Activated naive CD4-positive, alpha-beta T cell treated with anti-CD3 and anti-CD28 coated beads, Interleukin-2, amount 50 U/mL, for 24 hours (primary cell): ENCODE results near the gene HMGCS2.
"Not testable (repeated sequence)": the region's sequence is repeated elsewhere in the genome, so short reads cannot be mapped to it uniquely, and the experiment has no call there.

Experiments used
- H3K27ac Mint-ChIP-seq: one replicate; pipeline ENCODE4 v1.8.0; 2021; ENCODE audit warnings: mild to moderate bottlenecking, mixed read lengths
- H3K27me3 Mint-ChIP-seq: one replicate; pipeline ENCODE4 v1.8.0; 2021; ENCODE audit warnings: mixed read lengths
- H3K36me3 Mint-ChIP-seq: one replicate; pipeline ENCODE4 v1.8.0; 2021; ENCODE audit warnings: mixed read lengths
- H3K4me1 Mint-ChIP-seq: one replicate; pipeline ENCODE4 v1.8.0; 2021; ENCODE audit warnings: mixed read lengths
- H3K4me3 Mint-ChIP-seq: one replicate; pipeline ENCODE4 v1.8.0; 2021; ENCODE audit warnings: mild to moderate bottlenecking, mixed read lengths
- H3K9me3 Mint-ChIP-seq: one replicate; pipeline ENCODE4 v1.8.0; 2021; ENCODE audit warnings: mixed read lengths

HMGCS2 gene

DNA sequence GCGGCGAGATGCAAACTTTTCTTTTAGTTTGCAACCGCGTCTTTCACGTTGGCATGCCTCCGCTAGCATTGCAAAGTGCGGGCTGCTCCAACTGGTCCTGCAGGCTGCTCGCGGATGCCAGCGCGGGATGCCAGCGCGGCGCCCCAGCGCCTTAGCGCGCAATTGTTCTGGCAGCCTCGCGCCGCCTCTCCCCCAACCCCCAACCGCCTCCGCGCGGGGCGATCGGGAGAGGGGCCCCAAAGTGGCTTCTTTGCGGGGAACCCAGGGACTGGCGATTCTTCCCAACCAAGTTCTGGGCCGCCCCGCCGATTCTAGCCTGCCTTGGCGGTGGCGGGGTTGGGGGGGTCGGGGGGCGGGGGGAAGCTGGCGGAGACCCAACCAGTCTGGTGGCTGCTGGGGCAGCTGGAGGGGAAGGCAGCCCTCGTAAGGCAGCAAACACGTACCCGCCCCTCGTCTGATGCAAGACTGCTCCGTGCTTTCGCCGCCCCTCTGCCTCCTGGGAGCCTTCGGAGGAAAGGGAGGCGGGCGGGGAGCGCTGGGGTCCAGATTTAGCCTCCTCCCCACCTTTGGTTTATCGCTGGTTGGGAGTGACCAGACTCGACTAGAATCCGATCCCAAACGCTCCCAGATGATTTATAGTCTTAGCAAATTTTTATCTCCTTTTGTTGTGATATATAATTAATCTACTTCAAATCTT, 56.2 kb downstream of the HMGCS2 start:
- Mint-ChIP-seq H3K4me3 (peak overlapping the region; percentile 95), H3K27ac (peak overlapping the region; percentile 97), H3K27me3 (peaks cover 15% of the 10 kb centered on the region), H3K36me3 (peaks cover under 1% of the 10 kb centered on the region), H3K4me1 (peaks cover 36% of the 10 kb centered on the region), H3K9me3 (no peaks in the 10 kb centered on the region)

- peaks cover 17% of the 10 kb centered on the region for H3K27me3 Mint-ChIP-seq
- H3K4me1 Mint-ChIP-seq = peaks cover 36% of the 10 kb centered on the region
- H3K4me3 Mint-ChIP-seq = peak within 1 kb of the TSS; percentile 95
- H3K27ac Mint-ChIP-seq = peak within 1 kb of the TSS; percentile 97
- no peaks in the 10 kb centered on the region for H3K36me3 Mint-ChIP-seq
- H3K9me3 Mint-ChIP-seq = no peaks in the 10 kb centered on the region
Observed at GRCh38 chr1:119711804-119712341, 56.8 kb downstream of the HMGCS2 start, which contains the start of gene PHGDH. Gene PHGDH (plus strand): TSS chr1:119711934. CDS start chr1:119712023, 89 bp downstream.

DNA sequence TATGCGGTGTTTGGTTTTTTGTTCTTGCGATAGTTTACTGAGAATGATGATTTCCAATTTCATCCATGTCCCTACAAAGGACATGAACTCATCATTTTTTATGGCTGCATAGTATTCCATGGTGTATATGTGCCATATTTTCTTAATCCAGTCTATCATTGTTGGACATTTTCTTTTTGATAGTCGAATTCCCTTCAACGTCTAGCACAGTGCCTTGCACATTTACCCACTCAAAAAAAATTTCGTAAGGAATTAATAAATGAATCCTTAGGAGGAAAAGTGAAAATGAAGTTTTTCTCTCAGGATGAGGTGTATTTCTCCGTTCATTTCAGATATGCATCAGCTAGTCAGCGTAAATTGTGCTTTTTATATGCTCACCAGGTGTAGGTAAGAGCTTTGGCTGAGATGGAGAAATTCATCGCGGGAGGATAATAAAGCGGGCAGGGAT, 57.3 kb downstream of the HMGCS2 start:
- H3K4me3 Mint-ChIP-seq = peak overlapping the region; percentile 88
- not testable (repeated sequence) for H3K9me3 Mint-ChIP-seq, H3K36me3 Mint-ChIP-seq
- H3K4me1 Mint-ChIP-seq = peaks cover 36% of the 10 kb centered on the region
- peak overlapping the region; percentile 72 for H3K27ac Mint-ChIP-seq
- H3K27me3 Mint-ChIP-seq = peaks cover 17% of the 10 kb centered on the region

GRCh38 chr1:119706599-119706998, 62.1 kb downstream of the HMGCS2 start:
- not testable (repeated sequence) for H3K4me3 Mint-ChIP-seq, H3K36me3 Mint-ChIP-seq, H3K27ac Mint-ChIP-seq, H3K4me1 Mint-ChIP-seq
- Mint-ChIP-seq H3K9me3 (peaks cover 14% of the 10 kb centered on the region), H3K27me3 (peaks cover 16% of the 10 kb centered on the region)

DNA sequence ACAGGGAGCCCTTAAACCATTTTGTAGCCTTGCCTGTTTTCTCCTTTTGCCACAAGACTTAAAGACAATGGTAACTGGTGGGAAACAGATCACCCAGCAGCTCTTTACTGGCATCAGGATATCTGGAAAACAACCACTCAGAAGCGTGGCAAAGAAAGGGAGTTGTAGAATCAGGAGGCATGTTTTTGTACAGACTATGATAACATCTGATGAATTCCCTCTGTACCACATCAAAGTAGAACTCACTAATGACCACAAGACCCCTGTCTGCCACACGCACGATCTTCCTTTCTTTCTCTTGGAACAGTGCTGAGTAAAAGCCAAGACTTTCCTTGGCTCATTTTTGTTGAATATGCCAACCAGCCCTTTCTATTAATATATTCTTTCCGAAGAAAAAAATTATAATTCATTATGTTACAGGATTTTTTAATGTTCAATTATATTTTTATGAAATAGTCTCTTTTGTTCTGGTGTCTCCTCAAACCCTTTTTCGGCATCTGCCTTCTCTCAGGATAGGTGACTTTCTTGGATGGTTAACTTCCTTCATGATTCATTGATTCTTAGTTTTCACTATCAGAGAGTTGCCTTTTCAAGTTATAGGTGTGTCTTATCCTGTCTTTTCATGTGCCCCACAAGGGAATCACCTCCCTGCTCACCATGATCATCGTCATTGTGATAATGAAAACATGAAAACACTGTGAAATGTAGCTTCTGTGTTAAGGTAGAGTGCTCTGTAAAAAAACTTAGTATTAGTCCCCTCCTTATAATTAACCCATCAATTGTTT, 64.8 kb downstream of the HMGCS2 start:
- H3K9me3 Mint-ChIP-seq = peaks cover 14% of the 10 kb centered on the region
- peaks cover 3% of the 10 kb centered on the region for H3K36me3 Mint-ChIP-seq
- H3K27me3 Mint-ChIP-seq = peaks cover 11% of the 10 kb centered on the region
- no peaks in the 10 kb centered on the region for H3K4me1 Mint-ChIP-seq
- H3K27ac Mint-ChIP-seq = no peak overlapping the region
- no peak overlapping the region for H3K4me3 Mint-ChIP-seq

- H3K4me3 Mint-ChIP-seq = no peak overlapping the region
- no peak overlapping the region for H3K27ac Mint-ChIP-seq
- H3K4me1 Mint-ChIP-seq = no peaks in the 10 kb centered on the region
- H3K36me3 Mint-ChIP-seq = peaks cover 3% of the 10 kb centered on the region
- H3K27me3 Mint-ChIP-seq = peaks cover 15% of the 10 kb centered on the region
- H3K9me3 Mint-ChIP-seq = peaks cover 14% of the 10 kb centered on the region
Observed at GRCh38 chr1:119702384-119702783, 66.3 kb downstream of the HMGCS2 start.

DNA sequence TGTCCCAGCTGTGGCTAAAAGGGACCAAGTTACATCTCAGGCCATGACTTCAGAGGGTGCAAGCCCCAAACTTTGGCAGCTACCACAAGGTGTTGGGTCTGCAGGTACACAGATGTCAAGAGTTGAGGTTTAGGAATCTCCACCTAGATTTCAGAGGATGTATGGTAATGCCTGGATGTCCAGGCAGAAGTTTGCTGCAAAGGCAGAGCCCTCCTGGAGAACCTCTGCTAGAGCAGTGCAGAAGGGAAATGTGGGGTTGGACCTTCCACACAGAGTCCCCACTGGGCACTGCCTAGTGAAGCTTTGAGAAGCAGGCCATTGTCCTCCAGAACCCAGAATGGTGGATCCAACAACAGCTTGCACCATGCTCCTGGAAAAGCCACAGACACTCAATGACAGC, 67.0 kb downstream of the HMGCS2 start:
- peaks cover 3% of the 10 kb centered on the region for H3K36me3 Mint-ChIP-seq
- no peak overlapping the region for H3K4me3 Mint-ChIP-seq
- H3K4me1 Mint-ChIP-seq = no peaks in the 10 kb centered on the region
- H3K27ac Mint-ChIP-seq = no peak overlapping the region
- H3K27me3 Mint-ChIP-seq = peaks cover 13% of the 10 kb centered on the region
- peaks cover 14% of the 10 kb centered on the region for H3K9me3 Mint-ChIP-seq

- H3K4me3 Mint-ChIP-seq = no peak overlapping the region
- H3K27ac Mint-ChIP-seq = no peak overlapping the region
- H3K4me1 Mint-ChIP-seq = no peaks in the 10 kb centered on the region
- peaks cover 16% of the 10 kb centered on the region for H3K27me3 Mint-ChIP-seq
- H3K36me3 Mint-ChIP-seq = peaks cover 3% of the 10 kb centered on the region
- peaks cover 14% of the 10 kb centered on the region for H3K9me3 Mint-ChIP-seq
Observed at GRCh38 chr1:119700326-119700725, 68.4 kb downstream of the HMGCS2 start.
